H9 (cell line): ENCODE results near the gene XBP1. TPM values are rescaled to one million over a fixed set of nuclear protein-coding genes. Genes with fewer than 3 reads are reported as not detected.

ENCODE experiments used
- DNase-seq: peaks from one replicate; pipeline ENCODE4 v3.0.0-alpha.2; 2017
- H2AFZ ChIP-seq: one replicate; pipeline ENCODE4 v1.6.1; 2013; ENCODE audit warnings: mild to moderate bottlenecking, low read length, control low read depth, moderate library complexity
- H2AK5ac ChIP-seq: 2 replicates; pipeline ENCODE4 v1.6.1; 2013; ENCODE audit warnings: low read length, control low read depth, mixed read lengths; ENCODE audit not compliant: insufficient read length
- H2BK120ac ChIP-seq: one replicate; pipeline ENCODE4 v1.6.1; 2013; ENCODE audit warnings: low read depth, mild to moderate bottlenecking, low read length, control low read depth, inconsistent platforms; ENCODE audit not compliant: poor library complexity, severe bottlenecking
- H2BK12ac ChIP-seq: 2 replicates; pipeline ENCODE4 v1.6.1; 2013; ENCODE audit warnings: low read length, control low read depth, mixed read lengths, low read depth; ENCODE audit not compliant: insufficient read length
- H2BK15ac ChIP-seq: 2 replicates; pipeline ENCODE4 v1.6.1; 2013; ENCODE audit warnings: low read depth, low read length, control low read depth
- H2BK20ac ChIP-seq: one replicate; pipeline ENCODE4 v1.6.1; 2013; ENCODE audit warnings: low read depth, mild to moderate bottlenecking, low read length, control low read depth, inconsistent platforms; ENCODE audit not compliant: poor library complexity, severe bottlenecking
- H2BK5ac ChIP-seq: 2 replicates; pipeline ENCODE4 v1.6.1; 2013; ENCODE audit warnings: low read length, control low read depth, mixed read lengths; ENCODE audit not compliant: insufficient read length
- H3K14ac ChIP-seq: 2 replicates; pipeline ENCODE4 v1.6.1; 2013; ENCODE audit warnings: low read length, control low read depth; ENCODE audit not compliant: insufficient read depth
- H3K18ac ChIP-seq: 2 replicates; pipeline ENCODE4 v1.6.1; 2013; ENCODE audit warnings: low read depth, mild to moderate bottlenecking, mixed read lengths, low read length, control low read depth; ENCODE audit not compliant: insufficient read length
- H3K23ac ChIP-seq: 2 replicates; pipeline ENCODE4 v1.6.1; 2013; ENCODE audit warnings: low read length, control low read depth, mixed read lengths, low read depth; ENCODE audit not compliant: insufficient read length
- H3K23me2 ChIP-seq: 2 replicates; pipeline ENCODE4 v1.6.1; 2013; ENCODE audit warnings: low read depth, mild to moderate bottlenecking, mixed read lengths, low read length, control low read depth; ENCODE audit not compliant: insufficient read length, poor library complexity, severe bottlenecking
- H3K27ac ChIP-seq: 2 replicates; pipeline ENCODE4 v1.5.1; 2013; ENCODE audit warnings: low read length, control low read depth, mixed read lengths, low read depth; ENCODE audit not compliant: insufficient read length
- H3K27me3 ChIP-seq: 2 replicates; pipeline ENCODE4 v1.6.1; 2013; ENCODE audit warnings: low read length, control low read depth, inconsistent platforms; ENCODE audit not compliant: insufficient read depth
- H3K4ac ChIP-seq: 2 replicates; pipeline ENCODE4 v1.6.1; 2013; ENCODE audit warnings: low read depth, mild to moderate bottlenecking, control low read depth, inconsistent platforms, low read length, moderate library complexity
- H3K4me1 ChIP-seq: 2 replicates; pipeline ENCODE4 v1.6.1; 2013; ENCODE audit warnings: low read length, control low read depth, inconsistent platforms; ENCODE audit not compliant: insufficient read depth
- H3K4me2 ChIP-seq: 2 replicates; pipeline ENCODE4 v1.6.1; 2013; ENCODE audit warnings: low read length, control low read depth, mixed read lengths; ENCODE audit not compliant: insufficient read length, insufficient read depth
- H3K56ac ChIP-seq: 2 replicates; pipeline ENCODE4 v1.6.1; 2013; ENCODE audit warnings: low read depth, mild to moderate bottlenecking, mixed read lengths, low read length, control low read depth; ENCODE audit not compliant: insufficient read length
- H3K79me1 ChIP-seq: 2 replicates; pipeline ENCODE4 v1.6.1; 2013; ENCODE audit warnings: low read depth, mild to moderate bottlenecking, moderate library complexity, low read length, control low read depth, inconsistent platforms; ENCODE audit not compliant: insufficient read depth, poor library complexity, severe bottlenecking
- H3K79me2 ChIP-seq: 2 replicates; pipeline ENCODE4 v1.6.1; 2013; ENCODE audit warnings: low read length, control low read depth, inconsistent platforms; ENCODE audit not compliant: insufficient read depth
- H3K9ac ChIP-seq: 2 replicates; pipeline ENCODE4 v1.6.1; 2013; ENCODE audit warnings: low read length, control low read depth, mixed read lengths; ENCODE audit not compliant: insufficient read length; ENCODE audit errors: extremely low read depth
- H3K9me3 ChIP-seq: one replicate; pipeline ENCODE4 v1.6.1; 2013; ENCODE audit warnings: low read depth, low read length, inconsistent platforms; ENCODE audit not compliant: control insufficient read depth
- H3T11ph ChIP-seq: one replicate; pipeline ENCODE4 v1.6.1; 2013; ENCODE audit warnings: mild to moderate bottlenecking, low read length, control low read depth, inconsistent platforms
- H4K20me1 ChIP-seq: one replicate; pipeline ENCODE4 v1.6.1; 2013; ENCODE audit not compliant: control insufficient read depth, insufficient read length, insufficient read depth
- H4K5ac ChIP-seq: 2 replicates; pipeline ENCODE4 v1.6.1; 2013; ENCODE audit warnings: low read depth, mild to moderate bottlenecking, mixed read lengths, low read length, control low read depth; ENCODE audit not compliant: insufficient read length
- H4K8ac ChIP-seq: replicated peaks from 2 replicates; pipeline ENCODE4 v1.6.1; 2013; ENCODE audit warnings: low read length, control low read depth, mixed read lengths, low read depth; ENCODE audit not compliant: insufficient read length
- H4K91ac ChIP-seq: 2 replicates; pipeline ENCODE4 v1.6.1; 2013; ENCODE audit warnings: low read depth, mild to moderate bottlenecking, moderate library complexity, mixed read lengths, low read length, control low read depth; ENCODE audit not compliant: insufficient read length
- H3K27ac Mint-ChIP-seq, 3 experiments: 2 replicates in 2 of 3; 3 replicates in 1 of 3; pipeline ENCODE4 v1.8.0; 2020 to 2021; ENCODE audit warnings: mixed read lengths in 3 of 3, mild to moderate bottlenecking in 1 of 3, moderate library complexity in 1 of 3
- H3K27me3 Mint-ChIP-seq: 2 replicates; pipeline ENCODE4 v1.8.0; 2021; ENCODE audit warnings: low read depth, mild to moderate bottlenecking, moderate library complexity, mixed read lengths
- H3K36me3 Mint-ChIP-seq, 3 experiments: 2 replicates in 2 of 3; 3 replicates in 1 of 3; pipeline ENCODE4 v1.8.0; 2020 to 2021; ENCODE audit warnings: low read depth in 3 of 3, mixed read lengths in 3 of 3; ENCODE audit not compliant: insufficient read depth in 1 of 3
- H3K4me1 Mint-ChIP-seq, 2 experiments: 2 replicates each; pipeline ENCODE4 v1.8.0; 2020; ENCODE audit warnings: mixed read lengths in 2 of 2
- H3K4me3 Mint-ChIP-seq, 2 experiments: 2 replicates in 1 of 2; 3 replicates in 1 of 2; pipeline ENCODE4 v1.8.0; 2020 to 2021; ENCODE audit warnings: mild to moderate bottlenecking in 2 of 2, mixed read lengths in 2 of 2, moderate library complexity in 1 of 2
- H3K9me3 Mint-ChIP-seq, 2 experiments: 2 replicates in 1 of 2; 3 replicates in 1 of 2; pipeline ENCODE4 v1.8.0; 2020; ENCODE audit warnings: mild to moderate bottlenecking in 2 of 2, mixed read lengths in 2 of 2, moderate library complexity in 1 of 2
- CTCF ChIP-seq: fragments of 200-600 bp; sonication (generic); conservative IDR thresholded peaks from 3 replicates; pipeline ENCODE4 v1.8.0; 2021; ENCODE audit warnings: antibody characterized with exemption, mild to moderate bottlenecking
- WGBS: extraction: QIAGEN DNeasy Blood & Tissue Kit; methylation state at CpG from one replicate; pipeline ENCODE4 v1.1.7; 2013; ENCODE audit warnings: missing lambda C conversion rate, low lambda C conversion rate, mixed read lengths; ENCODE audit not compliant: insufficient read length; ENCODE audit errors: extremely low coverage; 5-methylcytosine and 5-hydroxymethylcytosine counted together
- total RNA-seq: library from RNA; stranded (reverse); gene quantifications from 2 replicates; pipeline ENCODE4 v1.2.1, GENCODE V29; 2021

Gene XBP1
- total RNA-seq, 1 experiment from 2014 or later, result 114 TPM

GRCh38 chr22:28788601-28789000 lies 11.8 kb downstream of the XBP1 start:
- Histone ChIP-seq H3K4ac (no peak overlapping the region), H3K4me2 (no peak overlapping the region), H3K14ac (no peak overlapping the region), H3K18ac (no peak overlapping the region), H2BK5ac (no peak overlapping the region), H2AFZ (no peak overlapping the region), H2AK5ac (no peak overlapping the region), H2BK12ac (no peak overlapping the region), H4K5ac (no peak overlapping the region), H2BK20ac (no peak overlapping the region), H4K20me1 (no peaks in the 10 kb centered on the region), H3K56ac (no peak overlapping the region), H3K23me2 (no peaks in the 10 kb centered on the region), H3K9ac (no peak overlapping the region), H4K91ac (no peak overlapping the region), H3T11ph (no peak overlapping the region), H4K8ac (no peak overlapping the region), H3K9me3 (no peaks in the 10 kb centered on the region), H2BK120ac (no peak overlapping the region), H3K23ac (no peak overlapping the region), H3K4me1 (no peaks in the 10 kb centered on the region), H3K27me3 (no peaks in the 10 kb centered on the region), H2BK15ac (no peak overlapping the region), H3K27ac (no peak overlapping the region), H3K79me1 (no peaks in the 10 kb centered on the region), H3K79me2 (no peaks in the 10 kb centered on the region)
- H3K36me3 Mint-ChIP-seq, result peaks cover 23 to 54% (median 54%) of the 10 kb centered on the region in 3 experiments; a peak in 6 of 7 replicates
- H3K4me3 Mint-ChIP-seq, result no peak overlapping the region
- H3K4me1 Mint-ChIP-seq, result no peaks in the 10 kb centered on the region
- no peaks in the 10 kb centered on the region for H3K27me3 Mint-ChIP-seq
- 100% methylated on average over 1 of the region's 3 CpGs for WGBS
- no peak overlapping the region; a peak in 1 of 7 replicates for H3K27ac Mint-ChIP-seq
- no peak for DNase-seq
- TF ChIP-seq CTCF, result no peak
- no peaks in the 10 kb centered on the region; a peak in 1 of 5 replicates for H3K9me3 Mint-ChIP-seq
